ENCODE measurements around the gene SLIT3.

Gene SLIT3

GRCh38 chr5:169201597-169201996 is 99.3 kb downstream of the SLIT3 start:
- ATAC-seq, result no peak
- TF ChIP-seq ZFP3 (CRISPR knock-in tag; IDR thresholded peaks at IDR 0.05) (no peak), PPARA (CRISPR knock-in tag; IDR thresholded peaks at IDR 0.05; ENCODE audit: borderline replicate concordance) (no peak), ZNF70 (CRISPR knock-in tag; IDR thresholded peaks at IDR 0.05) (no peak), PATZ1 (CRISPR knock-in tag; IDR thresholded peaks at IDR 0.05; ENCODE audit: borderline replicate concordance) (no peak), ZNF8 (CRISPR knock-in tag; IDR thresholded peaks at IDR 0.05) (no peak), ISL1 (CRISPR knock-in tag; IDR thresholded peaks at IDR 0.05) (no peak), TOX (CRISPR knock-in tag; IDR thresholded peaks at IDR 0.05; ENCODE audit: borderline replicate concordance) (no peak), CSDC2 (CRISPR knock-in tag; IDR thresholded peaks at IDR 0.05) (no peak)
- TF ChIP-seq, protein P1, sequence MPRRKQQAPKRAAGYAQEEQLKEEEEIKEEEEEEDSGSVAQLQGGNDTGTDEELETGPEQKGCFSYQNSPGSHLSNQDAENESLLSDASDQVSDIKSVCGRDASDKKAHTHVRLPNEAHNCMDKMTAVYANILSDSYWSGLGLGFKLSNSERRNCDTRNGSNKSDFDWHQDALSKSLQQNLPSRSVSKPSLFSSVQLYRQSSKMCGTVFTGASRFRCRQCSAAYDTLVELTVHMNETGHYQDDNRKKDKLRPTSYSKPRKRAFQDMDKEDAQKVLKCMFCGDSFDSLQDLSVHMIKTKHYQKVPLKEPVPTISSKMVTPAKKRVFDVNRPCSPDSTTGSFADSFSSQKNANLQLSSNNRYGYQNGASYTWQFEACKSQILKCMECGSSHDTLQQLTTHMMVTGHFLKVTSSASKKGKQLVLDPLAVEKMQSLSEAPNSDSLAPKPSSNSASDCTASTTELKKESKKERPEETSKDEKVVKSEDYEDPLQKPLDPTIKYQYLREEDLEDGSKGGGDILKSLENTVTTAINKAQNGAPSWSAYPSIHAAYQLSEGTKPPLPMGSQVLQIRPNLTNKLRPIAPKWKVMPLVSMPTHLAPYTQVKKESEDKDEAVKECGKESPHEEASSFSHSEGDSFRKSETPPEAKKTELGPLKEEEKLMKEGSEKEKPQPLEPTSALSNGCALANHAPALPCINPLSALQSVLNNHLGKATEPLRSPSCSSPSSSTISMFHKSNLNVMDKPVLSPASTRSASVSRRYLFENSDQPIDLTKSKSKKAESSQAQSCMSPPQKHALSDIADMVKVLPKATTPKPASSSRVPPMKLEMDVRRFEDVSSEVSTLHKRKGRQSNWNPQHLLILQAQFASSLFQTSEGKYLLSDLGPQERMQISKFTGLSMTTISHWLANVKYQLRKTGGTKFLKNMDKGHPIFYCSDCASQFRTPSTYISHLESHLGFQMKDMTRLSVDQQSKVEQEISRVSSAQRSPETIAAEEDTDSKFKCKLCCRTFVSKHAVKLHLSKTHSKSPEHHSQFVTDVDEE (CRISPR knock-in tag; IDR thresholded peaks at IDR 0.05), result no peak

DNA sequence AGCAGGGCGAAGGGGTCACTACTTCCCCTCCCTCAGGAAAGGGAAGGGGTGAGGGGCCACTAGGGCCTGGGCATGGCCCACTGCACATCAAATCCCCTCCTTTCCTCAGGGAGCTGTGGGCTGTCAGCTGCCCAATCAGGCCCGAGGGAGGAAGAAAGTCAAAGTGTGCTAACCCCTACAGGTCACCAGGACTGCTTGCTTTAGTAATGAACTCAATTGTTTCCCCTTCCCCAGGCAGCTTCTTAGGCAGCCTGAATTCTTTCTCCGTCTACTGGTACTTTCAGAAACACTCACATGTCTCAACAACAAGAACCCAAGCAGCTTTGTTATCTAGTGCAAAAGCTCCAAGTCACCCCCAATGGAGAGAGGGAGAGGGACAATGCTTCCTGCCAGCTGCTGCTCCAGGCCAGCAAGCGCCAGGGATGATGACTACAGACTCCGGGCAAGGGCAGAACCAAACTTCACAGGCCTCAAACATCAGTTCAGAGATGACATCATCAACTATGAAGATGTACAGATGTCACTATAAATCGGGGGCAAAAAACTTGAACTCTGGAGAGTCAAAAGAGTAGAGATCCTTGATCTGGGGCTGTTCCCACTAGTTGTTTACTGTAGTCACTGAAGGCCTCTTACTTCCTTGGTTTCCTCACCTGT is 100.7 kb downstream of the SLIT3 start:
- TF ChIP-seq ESRRG (CRISPR knock-in tag; IDR thresholded peaks at IDR 0.05), result no peak
- no peak for TF ChIP-seq ZC3H10 (CRISPR knock-in tag; IDR thresholded peaks at IDR 0.05)
- no peak for TF ChIP-seq CSRNP3 (CRISPR knock-in tag; IDR thresholded peaks at IDR 0.05)
- TF ChIP-seq RARB (CRISPR knock-in tag; IDR thresholded peaks at IDR 0.05), result no peak
- TF ChIP-seq PPARA (CRISPR knock-in tag; IDR thresholded peaks at IDR 0.05; ENCODE audit: borderline replicate concordance), result no peak
- no peak for TF ChIP-seq ZNF565 (CRISPR knock-in tag; conservative IDR thresholded peaks at IDR 0.05; ENCODE audit: low read depth)
- no peak for TF ChIP-seq BACH2 (CRISPR knock-in tag; IDR thresholded peaks at IDR 0.05; ENCODE audit: borderline replicate concordance)
- no peak for TF ChIP-seq OSR1 (CRISPR knock-in tag; IDR thresholded peaks at IDR 0.05)
- TF ChIP-seq ZFP30 (CRISPR knock-in tag; IDR thresholded peaks at IDR 0.05), result no peak
- no peak for TF ChIP-seq ZNF70 (CRISPR knock-in tag; IDR thresholded peaks at IDR 0.05)
- TF ChIP-seq TCF4 (CRISPR knock-in tag; IDR thresholded peaks at IDR 0.05; ENCODE audit: borderline replicate concordance), result no peak
- TF ChIP-seq TOX (CRISPR knock-in tag; IDR thresholded peaks at IDR 0.05; ENCODE audit: borderline replicate concordance), result no peak
- TF ChIP-seq ARNTL (CRISPR knock-in tag; IDR thresholded peaks at IDR 0.05; ENCODE audit: borderline replicate concordance, low read depth), result no peak
- no peak for TF ChIP-seq PATZ1 (CRISPR knock-in tag; IDR thresholded peaks at IDR 0.05; ENCODE audit: borderline replicate concordance)
- no peak for TF ChIP-seq GLIS3 (CRISPR knock-in tag; IDR thresholded peaks at IDR 0.05)
- no peak for ATAC-seq

GRCh38 chr5:169197343-169197742 is 103.6 kb downstream of the SLIT3 start:
- peak; percentile 24; the same call in 1 of the 3 replicates for ATAC-seq
- no peak for TF ChIP-seq CREB5 (CRISPR knock-in tag; IDR thresholded peaks at IDR 0.05; ENCODE audit: low read depth)
- TF ChIP-seq RARB (CRISPR knock-in tag; IDR thresholded peaks at IDR 0.05), result no peak
- TF ChIP-seq POU6F1 (CRISPR knock-in tag; IDR thresholded peaks at IDR 0.05; ENCODE audit: borderline replicate concordance, low read depth), result no peak
- TF ChIP-seq OSR1 (CRISPR knock-in tag; IDR thresholded peaks at IDR 0.05), result no peak
- TF ChIP-seq, protein P1 (CRISPR knock-in tag; IDR thresholded peaks at IDR 0.05), result no peak
- no peak for TF ChIP-seq TOX (CRISPR knock-in tag; IDR thresholded peaks at IDR 0.05; ENCODE audit: borderline replicate concordance)
- TF ChIP-seq SNAI2 (CRISPR knock-in tag; IDR thresholded peaks at IDR 0.05), result no peak
- no peak for TF ChIP-seq ZNF8 (CRISPR knock-in tag; IDR thresholded peaks at IDR 0.05)
- no peak for TF ChIP-seq ZC3H10 (CRISPR knock-in tag; IDR thresholded peaks at IDR 0.05)

Data from SK-N-SH treated with all-trans-retinoic acid at 6 μM for 48 hours (cell line).